T1000 (cell line): ENCODE measurements around the gene RSAD1.
A peak's percentile ranks its signal among the peaks of the same experiment; 100 is the strongest.

Experiments used
- DNase-seq: peaks from one replicate; lab custom pipeline; 2025; ENCODE audit warnings: mixed read lengths; lab: John Stamatoyannopoulos, UW

Gene RSAD1

GRCh38 chr17:50458270-50458669 is 20.4 kb upstream of the RSAD1 start:
- no peak for DNase-seq

- DNase-seq, result peak; percentile 38
Measured at GRCh38 chr17:50458701-50459676, 19.7 kb upstream of the RSAD1 start.

GRCh38 chr17:50459756-50460155 is 18.9 kb upstream of the RSAD1 start:
- no peak for DNase-seq

- no peak for DNase-seq
Measured at GRCh38 chr17:50460831-50461526, 17.7 kb upstream of the RSAD1 start.

- no peak for DNase-seq
Measured at GRCh38 chr17:50461550-50462132, 17.0 kb upstream of the RSAD1 start.

- DNase-seq, result no peak
Measured at GRCh38 chr17:50462446-50462845, 16.2 kb upstream of the RSAD1 start.

GRCh38 chr17:50464121-50464520 is 14.5 kb upstream of the RSAD1 start:
- DNase-seq, result no peak

- no peak for DNase-seq
Measured at GRCh38 chr17:50464736-50465135, 13.9 kb upstream of the RSAD1 start.

GRCh38 chr17:50465171-50465570 is 13.5 kb upstream of the RSAD1 start:
- DNase-seq, result no peak

- no peak for DNase-seq
Measured at GRCh38 chr17:50465635-50466034, 13.0 kb upstream of the RSAD1 start.

- DNase-seq, result no peak
Measured at GRCh38 chr17:50466371-50467113, 12.1 kb upstream of the RSAD1 start.

GRCh38 chr17:50467114-50467854 is 11.4 kb upstream of the RSAD1 start:
- DNase-seq, result no peak

GRCh38 chr17:50467855-50468303 is 10.8 kb upstream of the RSAD1 start:
- DNase-seq, result no peak

- no peak for DNase-seq
Measured at GRCh38 chr17:50468304-50469207, 10.1 kb upstream of the RSAD1 start, which contains the start of gene CHAD. Gene CHAD, minus strand, starts transcription at chr17:50468880. Its CDS starts 67 bp downstream, at chr17:50468813.

- no peak for DNase-seq
Measured at GRCh38 chr17:50469208-50469605, 9.5 kb upstream of the RSAD1 start.

GRCh38 chr17:50469671-50470305 is 8.9 kb upstream of the RSAD1 start:
- DNase-seq, result no peak

GRCh38 chr17:50470426-50470825 is 8.2 kb upstream of the RSAD1 start:
- no peak for DNase-seq

- DNase-seq, result no peak
Measured at GRCh38 chr17:50471009-50471905, 7.4 kb upstream of the RSAD1 start.
